ENCODE measurements around the gene PKNOX2. TPM values are rescaled to one million over a fixed set of nuclear protein-coding genes. Genes with fewer than 3 reads are reported as not detected.

The PKNOX2 gene
- total RNA-seq, 1 donor from 2014 or later = 8.7 TPM

DNA sequence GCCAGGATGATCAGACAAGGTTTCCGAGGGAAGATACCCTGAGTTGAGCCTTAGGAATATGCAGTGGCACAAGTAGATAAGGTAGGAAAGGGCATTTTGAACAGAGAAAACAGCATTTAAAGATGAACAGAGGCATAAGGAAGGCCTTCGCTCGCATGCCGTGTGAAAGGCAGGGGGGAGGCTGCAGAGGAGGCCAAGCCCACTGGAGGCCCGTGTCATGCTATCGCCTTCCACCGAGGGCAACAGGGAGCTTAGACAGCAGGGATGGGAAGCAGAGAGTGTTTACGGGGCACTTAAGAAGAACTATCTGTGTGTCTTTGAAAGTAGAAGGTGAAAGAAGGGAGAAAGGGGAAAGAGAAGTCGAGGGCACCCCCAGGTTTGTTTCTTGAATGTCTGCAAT lies 148.3 kb downstream of the PKNOX2 start:
- no peak for DNase-seq
- H3K36me3 Mint-ChIP-seq (ENCODE audit: unreplicated experiment) = peaks cover 6% of the 10 kb centered on the region
- peaks cover 8% of the 10 kb centered on the region for H3K27me3 Mint-ChIP-seq (ENCODE audit: unreplicated experiment)
- TF ChIP-seq, protein P1, sequence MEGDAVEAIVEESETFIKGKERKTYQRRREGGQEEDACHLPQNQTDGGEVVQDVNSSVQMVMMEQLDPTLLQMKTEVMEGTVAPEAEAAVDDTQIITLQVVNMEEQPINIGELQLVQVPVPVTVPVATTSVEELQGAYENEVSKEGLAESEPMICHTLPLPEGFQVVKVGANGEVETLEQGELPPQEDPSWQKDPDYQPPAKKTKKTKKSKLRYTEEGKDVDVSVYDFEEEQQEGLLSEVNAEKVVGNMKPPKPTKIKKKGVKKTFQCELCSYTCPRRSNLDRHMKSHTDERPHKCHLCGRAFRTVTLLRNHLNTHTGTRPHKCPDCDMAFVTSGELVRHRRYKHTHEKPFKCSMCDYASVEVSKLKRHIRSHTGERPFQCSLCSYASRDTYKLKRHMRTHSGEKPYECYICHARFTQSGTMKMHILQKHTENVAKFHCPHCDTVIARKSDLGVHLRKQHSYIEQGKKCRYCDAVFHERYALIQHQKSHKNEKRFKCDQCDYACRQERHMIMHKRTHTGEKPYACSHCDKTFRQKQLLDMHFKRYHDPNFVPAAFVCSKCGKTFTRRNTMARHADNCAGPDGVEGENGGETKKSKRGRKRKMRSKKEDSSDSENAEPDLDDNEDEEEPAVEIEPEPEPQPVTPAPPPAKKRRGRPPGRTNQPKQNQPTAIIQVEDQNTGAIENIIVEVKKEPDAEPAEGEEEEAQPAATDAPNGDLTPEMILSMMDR (IDR thresholded peaks at IDR 0.05; ENCODE audit: partially characterized antibody, unreplicated experiment) = no peak
- peaks cover 29% of the 10 kb centered on the region for H3K4me1 Mint-ChIP-seq (ENCODE audit: low read depth, unreplicated experiment)
- peaks cover 15% of the 10 kb centered on the region for H3K9me3 Mint-ChIP-seq (ENCODE audit: unreplicated experiment)
- no peak overlapping the region for H3K4me3 Mint-ChIP-seq (ENCODE audit: unreplicated experiment)
- peak overlapping the region; percentile 20 for H3K27ac Mint-ChIP-seq (ENCODE audit: unreplicated experiment)

DNA sequence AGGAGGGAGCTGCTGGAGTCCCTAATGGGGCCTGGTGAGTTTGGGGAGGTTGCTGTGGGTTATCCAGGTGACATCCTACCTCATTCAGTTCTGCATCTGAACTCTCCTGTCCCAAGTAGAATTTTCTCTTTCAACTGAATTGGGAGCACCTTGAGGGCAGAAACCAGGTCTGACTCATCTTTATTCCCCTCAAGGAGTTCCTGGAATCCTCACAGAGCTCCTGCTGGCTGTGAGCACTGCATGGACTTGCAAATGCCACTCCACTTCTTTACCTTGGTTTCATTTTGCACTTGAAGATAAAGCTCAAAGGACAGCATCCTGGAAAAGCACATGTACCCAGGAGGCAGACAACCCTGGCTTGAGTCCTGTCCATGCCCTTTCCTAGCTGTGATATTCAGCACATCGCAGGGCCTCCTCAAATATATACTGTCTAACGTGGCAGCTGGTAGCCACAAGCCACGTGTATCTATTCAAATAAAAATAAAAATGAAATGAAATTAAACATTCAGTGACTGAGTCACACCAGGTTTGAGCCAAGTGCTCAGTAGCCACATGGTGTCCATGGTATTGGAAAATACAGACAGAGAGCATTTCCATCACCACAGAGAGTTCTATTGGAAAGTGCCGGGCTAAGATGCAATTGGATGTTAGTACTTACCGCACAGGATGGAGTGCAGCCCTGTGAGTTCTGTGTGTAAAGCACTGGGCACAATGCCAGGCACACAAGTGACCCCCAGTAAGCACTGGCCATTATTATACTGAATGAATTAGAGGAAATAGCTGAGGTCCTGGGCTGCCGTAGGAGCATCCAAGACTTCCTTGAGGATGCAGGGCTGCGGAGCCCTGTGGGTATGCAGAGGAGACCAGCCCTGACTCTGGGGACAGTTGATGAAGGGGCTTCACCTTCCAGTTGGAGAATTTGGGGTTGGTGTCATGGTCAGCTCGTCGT lies 149.0 kb downstream of the PKNOX2 start:
- peaks cover 9% of the 10 kb centered on the region for H3K36me3 Mint-ChIP-seq (ENCODE audit: unreplicated experiment)

DNA sequence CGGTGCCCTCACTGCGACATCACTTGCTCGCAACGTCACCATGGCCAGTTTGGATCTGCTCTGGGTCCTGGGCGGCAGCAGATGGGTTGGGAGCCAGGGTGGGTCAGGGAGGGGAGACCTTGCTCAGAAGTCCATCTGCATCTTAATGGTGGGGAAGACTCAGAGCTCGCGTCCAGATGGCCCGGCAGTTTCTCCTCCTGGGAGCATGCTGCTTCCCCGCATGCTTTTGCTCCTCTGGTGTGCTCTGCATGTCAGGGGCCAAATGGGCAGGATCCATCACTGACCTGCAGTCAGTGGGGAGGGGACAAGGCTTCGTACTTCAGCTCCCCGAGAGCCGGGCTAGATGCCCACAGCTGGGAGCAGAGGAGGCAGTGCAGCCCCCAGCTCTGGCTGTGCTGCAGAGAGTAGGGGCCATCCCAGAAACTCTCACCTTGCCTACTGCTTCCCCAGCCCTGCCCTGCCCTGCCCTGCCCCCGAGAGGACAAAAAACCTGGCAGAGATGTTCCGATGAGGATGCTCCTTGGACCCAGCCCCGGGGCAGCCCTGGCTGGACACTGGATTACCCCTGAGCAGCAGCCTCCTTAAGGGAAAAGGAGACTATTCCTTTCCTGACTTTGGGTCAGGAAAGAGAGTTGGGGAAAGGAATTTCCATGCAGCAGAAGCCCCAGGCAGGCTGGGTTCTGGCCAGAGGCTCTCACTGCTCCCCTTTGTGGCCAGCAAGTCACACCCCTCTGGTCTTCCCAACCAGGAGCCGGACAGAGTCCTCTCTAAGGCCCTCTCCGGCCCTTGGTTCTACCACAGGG lies 149.9 kb downstream of the PKNOX2 start:
- Mint-ChIP-seq H3K4me3 (ENCODE audit: unreplicated experiment) (peak overlapping the region; percentile 63), H3K9me3 (ENCODE audit: unreplicated experiment) (peaks cover 14% of the 10 kb centered on the region), H3K27ac (ENCODE audit: unreplicated experiment) (no peak overlapping the region), H3K27me3 (ENCODE audit: unreplicated experiment) (peaks cover 8% of the 10 kb centered on the region), H3K36me3 (ENCODE audit: unreplicated experiment) (peaks cover 13% of the 10 kb centered on the region), H3K4me1 (ENCODE audit: low read depth, unreplicated experiment) (peaks cover 28% of the 10 kb centered on the region)
- no peak for DNase-seq
- TF ChIP-seq, protein P1 (IDR thresholded peaks at IDR 0.05; ENCODE audit: partially characterized antibody, unreplicated experiment) = no peak

More for the DNA sequence above, 149.0 kb downstream of the PKNOX2 start:
- H3K4me1 Mint-ChIP-seq (ENCODE audit: low read depth, unreplicated experiment) = peaks cover 28% of the 10 kb centered on the region
- TF ChIP-seq, protein P1 (IDR thresholded peaks at IDR 0.05; ENCODE audit: partially characterized antibody, unreplicated experiment) = no peak
- H3K27me3 Mint-ChIP-seq (ENCODE audit: unreplicated experiment) = peaks cover 8% of the 10 kb centered on the region
- H3K9me3 Mint-ChIP-seq (ENCODE audit: unreplicated experiment) = peaks cover 14% of the 10 kb centered on the region
- H3K27ac Mint-ChIP-seq (ENCODE audit: unreplicated experiment) = no peak overlapping the region
- no peak for DNase-seq
- peak overlapping the region; percentile 63 for H3K4me3 Mint-ChIP-seq (ENCODE audit: unreplicated experiment)

DNA sequence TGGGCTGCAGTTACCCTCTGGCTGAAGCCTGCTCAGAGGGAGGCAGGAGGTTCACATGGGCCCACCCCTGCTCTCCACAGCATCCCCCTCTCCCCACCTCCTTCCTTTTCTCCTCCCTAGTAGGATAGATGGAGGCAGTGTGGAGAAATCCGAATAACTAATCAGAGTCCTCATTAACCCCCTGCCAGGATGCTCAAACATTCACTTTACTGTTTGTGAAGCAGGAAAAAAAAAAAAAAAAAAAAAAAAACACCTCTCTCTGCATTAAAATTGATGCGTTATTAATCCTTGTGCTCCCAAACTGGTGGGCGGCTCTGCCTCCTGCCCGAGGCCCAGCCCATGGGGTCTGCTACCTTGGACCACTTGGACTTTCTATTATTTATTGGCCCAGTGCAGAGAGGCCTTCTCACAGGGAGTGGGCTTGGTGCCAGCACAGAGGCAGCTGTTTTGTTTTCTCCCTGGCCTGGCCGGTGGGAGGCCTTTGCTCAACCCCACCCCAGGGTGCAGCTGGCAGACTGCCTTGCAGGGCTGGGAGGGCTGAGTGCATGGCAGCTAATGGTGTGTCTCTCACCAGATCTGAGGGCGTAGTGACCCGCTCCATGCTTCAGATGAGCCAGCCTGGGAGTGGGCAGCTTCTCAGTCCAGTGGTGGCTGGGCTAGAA lies 150.7 kb downstream of the PKNOX2 start:
- Mint-ChIP-seq H3K27me3 (ENCODE audit: unreplicated experiment) (peaks cover 9% of the 10 kb centered on the region), H3K27ac (ENCODE audit: unreplicated experiment) (no peak overlapping the region), H3K4me1 (ENCODE audit: low read depth, unreplicated experiment) (peaks cover 30% of the 10 kb centered on the region), H3K36me3 (ENCODE audit: unreplicated experiment) (peaks cover 13% of the 10 kb centered on the region), H3K4me3 (ENCODE audit: unreplicated experiment) (no peak overlapping the region), H3K9me3 (ENCODE audit: unreplicated experiment) (peaks cover 11% of the 10 kb centered on the region)
- TF ChIP-seq, protein P1 (IDR thresholded peaks at IDR 0.05; ENCODE audit: partially characterized antibody, unreplicated experiment) = no peak
- DNase-seq = no peak

All from glutamatergic neuron (in vitro differentiated cells).